Measurements from ENCODE around the gene SCRN2. TPM values are rescaled to one million over a fixed set of nuclear protein-coding genes. Genes with fewer than 3 reads are reported as not detected.

SCRN2 gene
- total and polyA plus RNA-seq, 2 of the 13 experiments (the other 11 are each of a cell fraction or from before 2014, with no cell fraction given) = 21.7 to 29.5 TPM

DNA sequence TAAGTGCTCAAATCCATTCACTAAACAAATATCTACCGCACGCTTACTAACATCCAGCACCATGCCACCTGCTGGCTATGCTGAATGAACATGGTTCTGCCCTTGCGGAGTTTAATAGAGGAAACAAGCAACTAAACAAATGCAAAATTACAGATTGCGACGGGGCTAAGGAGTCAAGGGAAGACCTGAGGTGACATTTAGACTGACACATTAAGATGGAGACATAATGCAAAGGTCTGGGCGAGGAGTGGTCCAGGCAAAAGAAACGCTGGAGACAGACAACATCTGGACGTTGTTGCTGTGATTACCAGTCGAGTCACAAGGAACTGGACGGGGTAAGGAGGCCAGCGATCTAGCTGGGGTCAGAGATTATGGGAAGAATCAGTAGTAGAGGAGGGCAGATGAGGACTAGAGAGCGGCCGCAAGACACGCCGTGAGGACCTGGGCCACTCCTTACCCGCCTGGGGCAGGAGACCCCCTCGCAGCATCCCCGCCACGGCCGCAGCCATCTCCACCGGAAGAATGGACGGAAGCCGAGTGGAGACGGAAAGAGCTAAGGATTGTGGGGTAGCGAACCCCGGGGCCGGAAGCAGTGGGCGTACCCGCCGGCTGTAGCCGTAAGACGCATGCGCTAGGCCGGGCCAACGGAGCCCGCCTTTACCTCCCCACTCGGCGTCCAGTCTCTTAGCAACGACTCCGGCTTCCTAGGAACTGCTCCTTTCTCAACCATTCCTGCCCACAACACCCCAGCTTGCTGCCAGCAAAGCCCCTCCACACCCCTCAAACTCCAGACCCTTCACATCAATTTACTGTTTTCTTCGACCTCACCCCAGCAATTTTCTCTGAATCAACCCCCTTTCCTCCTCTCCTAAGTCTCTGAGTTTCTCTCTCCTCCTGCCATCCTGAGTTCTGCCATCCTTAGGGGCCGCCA is 9.8 kb downstream of the SCRN2 start, which contains the start of the genes LRRC46 and MRPL10 (continued):
- TF ChIP-seq, protein P1, sequence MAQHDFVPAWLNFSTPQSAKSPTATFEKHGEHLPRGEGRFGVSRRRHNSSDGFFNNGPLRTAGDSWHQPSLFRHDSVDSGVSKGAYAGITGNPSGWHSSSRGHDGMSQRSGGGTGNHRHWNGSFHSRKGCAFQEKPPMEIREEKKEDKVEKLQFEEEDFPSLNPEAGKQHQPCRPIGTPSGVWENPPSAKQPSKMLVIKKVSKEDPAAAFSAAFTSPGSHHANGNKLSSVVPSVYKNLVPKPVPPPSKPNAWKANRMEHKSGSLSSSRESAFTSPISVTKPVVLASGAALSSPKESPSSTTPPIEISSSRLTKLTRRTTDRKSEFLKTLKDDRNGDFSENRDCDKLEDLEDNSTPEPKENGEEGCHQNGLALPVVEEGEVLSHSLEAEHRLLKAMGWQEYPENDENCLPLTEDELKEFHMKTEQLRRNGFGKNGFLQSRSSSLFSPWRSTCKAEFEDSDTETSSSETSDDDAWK (CRISPR knock-in tag; IDR thresholded peaks at IDR 0.05) = no peak
- peak; percentile 53; the same call in 1 of the 2 replicates for TF ChIP-seq MED1 (CRISPR knock-in tag; IDR thresholded peaks at IDR 0.05)
- 0 out of 2 replicates have a peak, but pooled peaks have one; percentile 30 for TF ChIP-seq ATRX (CRISPR knock-in tag; IDR thresholded peaks at IDR 0.05; ENCODE audit: borderline replicate concordance)
- no peak for TF ChIP-seq ZNF564 (CRISPR knock-in tag; IDR thresholded peaks at IDR 0.05)
- TF ChIP-seq, protein P2, sequence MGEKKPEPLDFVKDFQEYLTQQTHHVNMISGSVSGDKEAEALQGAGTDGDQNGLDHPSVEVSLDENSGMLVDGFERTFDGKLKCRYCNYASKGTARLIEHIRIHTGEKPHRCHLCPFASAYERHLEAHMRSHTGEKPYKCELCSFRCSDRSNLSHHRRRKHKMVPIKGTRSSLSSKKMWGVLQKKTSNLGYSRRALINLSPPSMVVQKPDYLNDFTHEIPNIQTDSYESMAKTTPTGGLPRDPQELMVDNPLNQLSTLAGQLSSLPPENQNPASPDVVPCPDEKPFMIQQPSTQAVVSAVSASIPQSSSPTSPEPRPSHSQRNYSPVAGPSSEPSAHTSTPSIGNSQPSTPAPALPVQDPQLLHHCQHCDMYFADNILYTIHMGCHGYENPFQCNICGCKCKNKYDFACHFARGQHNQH (CRISPR knock-in tag; IDR thresholded peaks at IDR 0.05) = peak; percentile 82
- TF ChIP-seq AKAP8 (CRISPR knock-in tag; IDR thresholded peaks at IDR 0.05) = peak; percentile 86; the same call in 1 of the 2 replicates
- TF ChIP-seq TOE1 (CRISPR knock-in tag; IDR thresholded peaks at IDR 0.05) = 0 out of 2 replicates have a peak, but pooled peaks have one; percentile 23
- peak; percentile 89; the same call in 1 of the 2 replicates for TF ChIP-seq BRD4 (CRISPR knock-in tag; IDR thresholded peaks at IDR 0.05)
- TF ChIP-seq MXI1 (IDR thresholded peaks at IDR 0.05; ENCODE audit: borderline replicate concordance, low read depth, low read length) = peak; percentile 98
- peak; percentile 81 for TF ChIP-seq SRY (CRISPR knock-in tag; IDR thresholded peaks at IDR 0.05)
- peak; percentile 89; the same call in 1 of the 2 replicates for TF ChIP-seq ZNF34 (CRISPR knock-in tag; IDR thresholded peaks at IDR 0.05; ENCODE audit: borderline replicate concordance)
- peak; percentile 94 for TF ChIP-seq AGO1 (IDR thresholded peaks at IDR 0.05; ENCODE audit: low read depth, low read length, poor library complexity, severe bottlenecking)
- TF ChIP-seq GZF1 (CRISPR knock-in tag; IDR thresholded peaks at IDR 0.05) = peak; percentile 67; the same call in 1 of the 2 replicates
- TF ChIP-seq, protein P3, sequence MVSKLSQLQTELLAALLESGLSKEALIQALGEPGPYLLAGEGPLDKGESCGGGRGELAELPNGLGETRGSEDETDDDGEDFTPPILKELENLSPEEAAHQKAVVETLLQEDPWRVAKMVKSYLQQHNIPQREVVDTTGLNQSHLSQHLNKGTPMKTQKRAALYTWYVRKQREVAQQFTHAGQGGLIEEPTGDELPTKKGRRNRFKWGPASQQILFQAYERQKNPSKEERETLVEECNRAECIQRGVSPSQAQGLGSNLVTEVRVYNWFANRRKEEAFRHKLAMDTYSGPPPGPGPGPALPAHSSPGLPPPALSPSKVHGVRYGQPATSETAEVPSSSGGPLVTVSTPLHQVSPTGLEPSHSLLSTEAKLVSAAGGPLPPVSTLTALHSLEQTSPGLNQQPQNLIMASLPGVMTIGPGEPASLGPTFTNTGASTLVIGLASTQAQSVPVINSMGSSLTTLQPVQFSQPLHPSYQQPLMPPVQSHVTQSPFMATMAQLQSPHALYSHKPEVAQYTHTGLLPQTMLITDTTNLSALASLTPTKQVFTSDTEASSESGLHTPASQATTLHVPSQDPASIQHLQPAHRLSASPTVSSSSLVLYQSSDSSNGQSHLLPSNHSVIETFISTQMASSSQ (IDR thresholded peaks at IDR 0.05; ENCODE audit: low read depth) = peak; percentile 30; the same call in 1 of the 2 replicates
- TF ChIP-seq, protein P3 (CRISPR knock-in tag; IDR thresholded peaks at IDR 0.05; ENCODE audit: borderline replicate concordance) = peak; percentile 55; the same call in 1 of the 2 replicates
- TF ChIP-seq, protein P4, sequence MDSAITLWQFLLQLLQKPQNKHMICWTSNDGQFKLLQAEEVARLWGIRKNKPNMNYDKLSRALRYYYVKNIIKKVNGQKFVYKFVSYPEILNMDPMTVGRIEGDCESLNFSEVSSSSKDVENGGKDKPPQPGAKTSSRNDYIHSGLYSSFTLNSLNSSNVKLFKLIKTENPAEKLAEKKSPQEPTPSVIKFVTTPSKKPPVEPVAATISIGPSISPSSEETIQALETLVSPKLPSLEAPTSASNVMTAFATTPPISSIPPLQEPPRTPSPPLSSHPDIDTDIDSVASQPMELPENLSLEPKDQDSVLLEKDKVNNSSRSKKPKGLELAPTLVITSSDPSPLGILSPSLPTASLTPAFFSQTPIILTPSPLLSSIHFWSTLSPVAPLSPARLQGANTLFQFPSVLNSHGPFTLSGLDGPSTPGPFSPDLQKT (CRISPR knock-in tag; IDR thresholded peaks at IDR 0.05; ENCODE audit: borderline replicate concordance) = peak; percentile 99; the same call in 1 of the 2 replicates
- peak; percentile 64; the same call in 1 of the 2 replicates for TF ChIP-seq FOXJ3 (CRISPR knock-in tag; IDR thresholded peaks at IDR 0.05; ENCODE audit: borderline replicate concordance)
- TF ChIP-seq, protein P5, sequence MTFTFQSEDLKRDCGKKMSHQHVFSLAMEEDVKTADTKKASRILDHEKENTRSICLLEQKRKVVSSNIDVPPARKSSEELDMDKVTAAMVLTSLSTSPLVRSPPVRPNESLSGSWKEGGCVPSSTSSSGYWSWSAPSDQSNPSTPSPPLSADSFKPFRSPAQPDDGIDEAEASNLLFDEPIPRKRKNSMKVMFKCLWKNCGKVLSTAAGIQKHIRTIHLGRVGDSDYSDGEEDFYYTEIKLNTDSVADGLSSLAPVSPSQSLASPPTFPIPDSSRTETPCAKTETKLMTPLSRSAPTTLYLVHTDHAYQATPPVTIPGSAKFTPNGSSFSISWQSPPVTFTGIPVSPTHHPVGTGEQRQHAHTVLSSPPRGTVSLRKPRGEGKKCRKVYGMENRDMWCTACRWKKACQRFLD (CRISPR knock-in tag; IDR thresholded peaks at IDR 0.05; ENCODE audit: borderline replicate concordance) = peak; percentile 65; the same call in 1 of the 2 replicates

Measured in HepG2 (cell line).